ENCODE results near the gene SCYL3.

SCYL3 gene

GRCh38 chr1:169893645-169894423, at the start of gene SCYL3:
Gene SCYL3 (minus strand): TSS chr1:169893896. CDS start chr1:169888840, 5,056 bp downstream.
- H3K36me3 ChIP-seq (ENCODE audit: control insufficient read depth, insufficient read depth, low read length): no peaks in the 10 kb centered on the region
- H3K4me3 ChIP-seq (ENCODE audit: low read length): peak within 1 kb of the TSS; percentile 86
- peaks cover 6% of the 10 kb centered on the region for H3K4me1 ChIP-seq (ENCODE audit: control insufficient read depth, insufficient read depth, low read length)
- peak within 1 kb of the TSS; percentile 100 for H3K27ac ChIP-seq (ENCODE audit: low read depth, low read length)
- no peaks in the 10 kb centered on the region for H3K27me3 ChIP-seq (ENCODE audit: control insufficient read depth, insufficient read depth, low read length)
- H3K9ac ChIP-seq (ENCODE audit: low read length): peak within 1 kb of the TSS; percentile 89

GRCh38 chr1:169941982-169942830, 48.5 kb upstream of the SCYL3 start:
- H3K9ac ChIP-seq (ENCODE audit: low read length): no peak overlapping the region

GRCh38 chr1:169933984-169934725, 40.5 kb upstream of the SCYL3 start:
- no peak overlapping the region for H3K4me3 ChIP-seq (ENCODE audit: low read length)
- no peaks in the 10 kb centered on the region for H3K27me3 ChIP-seq (ENCODE audit: control insufficient read depth, insufficient read depth, low read length)
- no peaks in the 10 kb centered on the region for H3K4me1 ChIP-seq (ENCODE audit: control insufficient read depth, insufficient read depth, low read length)

More at GRCh38 chr1:169941982-169942830, 48.5 kb upstream of the SCYL3 start:
- H3K4me3 ChIP-seq (ENCODE audit: low read length): no peak overlapping the region
- H3K4me1 ChIP-seq (ENCODE audit: control insufficient read depth, insufficient read depth, low read length): peaks cover 2% of the 10 kb centered on the region
- H3K27me3 ChIP-seq (ENCODE audit: control insufficient read depth, insufficient read depth, low read length): no peaks in the 10 kb centered on the region
- no peak overlapping the region for H3K27ac ChIP-seq (ENCODE audit: low read depth, low read length)
- peaks cover 2% of the 10 kb centered on the region for H3K36me3 ChIP-seq (ENCODE audit: control insufficient read depth, insufficient read depth, low read length)

GRCh38 chr1:169931795-169932231, 38.1 kb upstream of the SCYL3 start:
- Histone ChIP-seq H3K9ac (ENCODE audit: low read length) (no peak overlapping the region), H3K4me3 (ENCODE audit: low read length) (no peak overlapping the region), H3K27me3 (ENCODE audit: control insufficient read depth, insufficient read depth, low read length) (no peaks in the 10 kb centered on the region), H3K4me1 (ENCODE audit: control insufficient read depth, insufficient read depth, low read length) (no peaks in the 10 kb centered on the region), H3K27ac (ENCODE audit: low read depth, low read length) (no peak overlapping the region), H3K36me3 (ENCODE audit: control insufficient read depth, insufficient read depth, low read length) (no peaks in the 10 kb centered on the region)

More at GRCh38 chr1:169933984-169934725, 40.5 kb upstream of the SCYL3 start:
- Histone ChIP-seq H3K9ac (ENCODE audit: low read length) (no peak overlapping the region), H3K36me3 (ENCODE audit: control insufficient read depth, insufficient read depth, low read length) (no peaks in the 10 kb centered on the region), H3K27ac (ENCODE audit: low read depth, low read length) (no peak overlapping the region)

- Histone ChIP-seq H3K4me1 (ENCODE audit: control insufficient read depth, insufficient read depth, low read length) (no peaks in the 10 kb centered on the region), H3K27me3 (ENCODE audit: control insufficient read depth, insufficient read depth, low read length) (no peaks in the 10 kb centered on the region), H3K9ac (ENCODE audit: low read length) (no peak overlapping the region), H3K4me3 (ENCODE audit: low read length) (no peak overlapping the region), H3K36me3 (ENCODE audit: control insufficient read depth, insufficient read depth, low read length) (no peaks in the 10 kb centered on the region), H3K27ac (ENCODE audit: low read depth, low read length) (no peak overlapping the region)
Observed at GRCh38 chr1:169929210-169929526, 35.5 kb upstream of the SCYL3 start.

GRCh38 chr1:169928438-169929209, 34.9 kb upstream of the SCYL3 start:
- H3K27ac ChIP-seq (ENCODE audit: low read depth, low read length): no peak overlapping the region
- H3K9ac ChIP-seq (ENCODE audit: low read length): no peak overlapping the region
- H3K4me3 ChIP-seq (ENCODE audit: low read length): no peak overlapping the region
- H3K4me1 ChIP-seq (ENCODE audit: control insufficient read depth, insufficient read depth, low read length): no peaks in the 10 kb centered on the region
- H3K27me3 ChIP-seq (ENCODE audit: control insufficient read depth, insufficient read depth, low read length): no peaks in the 10 kb centered on the region
- no peaks in the 10 kb centered on the region for H3K36me3 ChIP-seq (ENCODE audit: control insufficient read depth, insufficient read depth, low read length)

GRCh38 chr1:169925505-169926482, 32.1 kb upstream of the SCYL3 start:
- Histone ChIP-seq H3K36me3 (ENCODE audit: control insufficient read depth, insufficient read depth, low read length) (no peaks in the 10 kb centered on the region), H3K27ac (ENCODE audit: low read depth, low read length) (no peak overlapping the region), H3K4me3 (ENCODE audit: low read length) (no peak overlapping the region), H3K9ac (ENCODE audit: low read length) (no peak overlapping the region), H3K4me1 (ENCODE audit: control insufficient read depth, insufficient read depth, low read length) (no peaks in the 10 kb centered on the region), H3K27me3 (ENCODE audit: control insufficient read depth, insufficient read depth, low read length) (no peaks in the 10 kb centered on the region)

GRCh38 chr1:169924829-169925228, 31.1 kb upstream of the SCYL3 start:
- Histone ChIP-seq H3K36me3 (ENCODE audit: control insufficient read depth, insufficient read depth, low read length) (no peaks in the 10 kb centered on the region), H3K27ac (ENCODE audit: low read depth, low read length) (no peak overlapping the region), H3K9ac (ENCODE audit: low read length) (no peak overlapping the region), H3K27me3 (ENCODE audit: control insufficient read depth, insufficient read depth, low read length) (no peaks in the 10 kb centered on the region), H3K4me3 (ENCODE audit: low read length) (no peak overlapping the region), H3K4me1 (ENCODE audit: control insufficient read depth, insufficient read depth, low read length) (no peaks in the 10 kb centered on the region)

- Histone ChIP-seq H3K27ac (ENCODE audit: low read depth, low read length) (no peak overlapping the region), H3K36me3 (ENCODE audit: control insufficient read depth, insufficient read depth, low read length) (no peaks in the 10 kb centered on the region), H3K4me3 (ENCODE audit: low read length) (no peak overlapping the region), H3K27me3 (ENCODE audit: control insufficient read depth, insufficient read depth, low read length) (no peaks in the 10 kb centered on the region), H3K9ac (ENCODE audit: low read length) (no peak overlapping the region), H3K4me1 (ENCODE audit: control insufficient read depth, insufficient read depth, low read length) (no peaks in the 10 kb centered on the region)
Observed at GRCh38 chr1:169924063-169924462, 30.4 kb upstream of the SCYL3 start.

- H3K27me3 ChIP-seq (ENCODE audit: control insufficient read depth, insufficient read depth, low read length): no peaks in the 10 kb centered on the region
- H3K36me3 ChIP-seq (ENCODE audit: control insufficient read depth, insufficient read depth, low read length): no peaks in the 10 kb centered on the region
Observed at GRCh38 chr1:169921080-169921479, 27.4 kb upstream of the SCYL3 start.

GRCh38 chr1:169918927-169919326, 25.2 kb upstream of the SCYL3 start:
- H3K4me3 ChIP-seq (ENCODE audit: low read length): no peak overlapping the region
- H3K27me3 ChIP-seq (ENCODE audit: control insufficient read depth, insufficient read depth, low read length): no peaks in the 10 kb centered on the region
- no peak overlapping the region for H3K27ac ChIP-seq (ENCODE audit: low read depth, low read length)
- no peaks in the 10 kb centered on the region for H3K4me1 ChIP-seq (ENCODE audit: control insufficient read depth, insufficient read depth, low read length)
- no peak overlapping the region for H3K9ac ChIP-seq (ENCODE audit: low read length)
- no peaks in the 10 kb centered on the region for H3K36me3 ChIP-seq (ENCODE audit: control insufficient read depth, insufficient read depth, low read length)

More at GRCh38 chr1:169921080-169921479, 27.4 kb upstream of the SCYL3 start:
- Histone ChIP-seq H3K4me1 (ENCODE audit: control insufficient read depth, insufficient read depth, low read length) (no peaks in the 10 kb centered on the region), H3K9ac (ENCODE audit: low read length) (no peak overlapping the region), H3K4me3 (ENCODE audit: low read length) (no peak overlapping the region), H3K27ac (ENCODE audit: low read depth, low read length) (no peak overlapping the region)
